ENCODE results near the gene OGG1.
"Not testable (repeated sequence)": the region's sequence is repeated elsewhere in the genome, so short reads cannot be mapped to it uniquely, and the experiment has no call there.

Gene OGG1

DNA sequence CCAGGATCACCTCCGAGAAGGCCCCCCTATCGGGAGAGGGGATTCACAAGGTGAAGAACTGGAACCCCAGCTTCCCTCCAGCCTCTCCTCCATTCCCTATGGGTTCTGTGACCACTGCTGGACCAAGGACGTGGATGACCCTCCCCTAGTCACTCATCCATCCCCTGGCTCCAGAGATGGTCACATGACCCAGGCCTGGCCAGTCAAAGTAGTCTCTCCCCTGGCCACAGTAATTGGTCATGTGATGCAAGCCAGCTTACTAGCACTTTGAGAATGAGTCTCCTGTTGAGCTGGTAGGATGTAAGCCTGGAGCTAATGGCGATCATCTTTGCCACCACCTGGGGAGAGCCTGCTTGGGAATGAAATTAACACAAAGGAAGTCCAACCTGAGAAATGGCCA, 16.1 kb downstream of the OGG1 start:
- DNase-seq (ENCODE audit: low read depth), result no peak

GRCh38 chr3:9767418-9767817, 17.7 kb downstream of the OGG1 start:
- DNase-seq (ENCODE audit: low read depth), result no peak

GRCh38 chr3:9768141-9768775, 18.5 kb downstream of the OGG1 start:
- DNase-seq (ENCODE audit: low read depth), result no peak

- no peak for DNase-seq (ENCODE audit: low read depth)
These were observed 19.3 kb downstream of the OGG1 start for GRCh38 chr3:9769012-9769411.

GRCh38 chr3:9769426-9770275, 19.9 kb downstream of the OGG1 start, which contains the start of gene CAMK1:
Gene CAMK1 (minus strand): TSS chr3:9769947. CDS start chr3:9767749, 2,198 bp downstream.
- DNase-seq (ENCODE audit: low read depth), result no peak

- DNase-seq (ENCODE audit: low read depth), result no peak
These were observed 20.6 kb downstream of the OGG1 start for GRCh38 chr3:9770276-9770812.

DNA sequence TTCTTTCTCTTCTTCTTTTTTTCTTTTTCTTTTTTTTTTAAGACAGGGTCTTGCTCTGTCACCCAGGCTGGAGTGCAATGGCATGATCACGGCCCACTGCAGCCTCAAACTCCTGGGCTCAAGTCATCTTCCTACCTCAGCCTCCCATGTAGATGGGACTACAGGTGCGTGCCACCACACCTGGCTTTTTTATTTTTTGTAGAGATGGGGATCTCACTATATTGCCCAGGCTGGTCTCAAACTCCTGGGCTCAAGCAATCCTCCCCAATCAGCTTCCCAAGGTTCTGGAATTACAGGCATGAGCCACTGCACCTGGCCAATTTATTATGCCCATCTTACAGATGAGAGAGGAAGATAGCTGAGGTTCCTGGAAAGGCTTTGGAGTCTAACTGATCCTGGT, 21.3 kb downstream of the OGG1 start:
- not testable (repeated sequence) for DNase-seq (ENCODE audit: low read depth)

DNA sequence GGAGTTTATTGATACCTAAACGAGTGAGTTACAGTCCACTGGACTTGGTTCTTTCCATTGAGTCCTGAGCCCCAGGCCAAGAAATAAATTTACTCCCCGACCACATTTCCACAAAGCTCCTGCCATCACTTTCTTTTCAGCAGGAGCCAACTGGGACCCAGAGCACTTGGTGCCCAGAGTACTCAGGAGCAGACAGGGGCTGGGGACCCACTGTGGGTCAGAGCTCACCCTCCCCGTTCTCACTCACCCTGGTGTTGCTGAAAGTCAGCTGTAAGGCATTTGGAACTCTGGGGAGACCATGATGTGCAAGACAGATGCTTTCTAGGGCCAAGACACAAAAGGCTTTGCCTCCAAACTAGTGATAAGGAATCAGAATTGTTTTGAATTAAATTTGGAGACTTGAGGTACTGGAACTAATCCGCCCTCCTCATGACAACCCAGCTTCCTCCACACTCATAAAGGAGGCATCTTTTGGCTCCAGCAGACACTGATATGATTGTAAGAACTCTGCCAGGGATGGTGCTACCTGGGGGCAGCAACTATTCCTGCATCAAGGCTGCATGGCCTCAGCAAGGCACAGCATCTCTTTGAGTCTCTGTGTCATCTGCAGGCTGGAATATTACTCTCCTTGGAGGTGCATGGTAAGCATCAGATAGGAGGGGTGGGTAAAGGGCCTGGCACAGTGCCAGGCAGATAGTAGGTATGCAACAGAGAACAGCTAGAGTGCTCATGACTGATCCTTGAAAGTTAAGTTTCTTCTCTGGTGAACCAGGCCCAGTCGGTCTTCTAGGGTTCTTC, 27.3 kb downstream of the OGG1 start:
- no peak for DNase-seq (ENCODE audit: low read depth)

DNA sequence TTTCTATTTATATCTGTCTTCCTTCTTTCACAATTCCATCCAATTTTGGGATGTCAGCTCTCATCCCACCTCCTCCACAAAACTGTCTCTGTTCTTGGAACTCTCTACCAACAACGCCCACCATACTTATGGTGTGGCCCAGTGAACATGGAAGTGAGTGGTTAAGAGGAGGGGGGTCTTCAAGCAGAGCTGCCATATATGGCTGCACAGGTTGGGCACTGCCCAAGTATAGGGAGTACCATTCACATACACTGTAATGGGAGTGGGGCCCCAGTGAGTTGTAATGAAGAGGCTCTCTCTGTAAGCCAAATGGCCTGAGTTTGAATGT, 27.9 kb downstream of the OGG1 start:
- DNase-seq (ENCODE audit: low read depth), result no peak

- DNase-seq (ENCODE audit: low read depth), result no peak
These were observed 28.7 kb downstream of the OGG1 start for GRCh38 chr3:9778143-9779074.

GRCh38 chr3:9779075-9779593, 29.4 kb downstream of the OGG1 start:
- DNase-seq (ENCODE audit: low read depth), result no peak

DNA sequence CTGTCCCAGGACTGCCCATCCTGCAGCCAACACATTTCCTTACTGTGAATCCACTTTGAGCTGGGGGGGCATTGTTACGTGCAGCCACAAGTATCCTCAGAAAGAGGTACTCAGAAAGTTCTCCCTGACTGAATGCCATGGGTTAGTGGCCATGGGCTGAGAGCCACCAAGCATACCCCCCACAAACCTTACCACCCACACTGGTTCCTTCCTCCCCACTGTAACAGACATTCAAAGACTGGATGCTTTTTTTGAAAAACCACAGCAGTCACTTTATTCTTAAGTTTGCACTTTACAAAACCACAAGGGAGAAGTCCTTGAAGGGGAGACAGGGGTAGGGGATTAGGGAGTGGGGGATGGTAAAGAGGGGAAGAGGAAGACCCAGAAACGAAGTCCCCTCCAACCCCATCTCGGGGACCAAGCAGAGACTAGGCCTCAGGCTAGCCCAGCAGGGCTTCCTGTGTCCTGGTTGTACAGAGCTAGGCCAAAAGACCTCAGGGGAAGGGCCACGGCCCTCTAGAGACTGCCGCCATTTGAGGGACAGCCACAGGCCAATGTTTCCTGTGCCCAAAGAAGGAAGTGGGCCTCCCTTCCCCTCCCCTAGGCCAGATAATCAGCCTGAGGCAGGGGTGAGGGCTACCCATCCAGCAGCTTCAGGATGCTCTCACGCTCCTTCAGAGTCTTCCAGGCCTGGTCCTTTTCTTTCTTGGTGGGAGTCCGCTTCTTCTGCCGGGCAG, 30.1 kb downstream of the OGG1 start:
- DNase-seq (ENCODE audit: low read depth), result no peak

DNA sequence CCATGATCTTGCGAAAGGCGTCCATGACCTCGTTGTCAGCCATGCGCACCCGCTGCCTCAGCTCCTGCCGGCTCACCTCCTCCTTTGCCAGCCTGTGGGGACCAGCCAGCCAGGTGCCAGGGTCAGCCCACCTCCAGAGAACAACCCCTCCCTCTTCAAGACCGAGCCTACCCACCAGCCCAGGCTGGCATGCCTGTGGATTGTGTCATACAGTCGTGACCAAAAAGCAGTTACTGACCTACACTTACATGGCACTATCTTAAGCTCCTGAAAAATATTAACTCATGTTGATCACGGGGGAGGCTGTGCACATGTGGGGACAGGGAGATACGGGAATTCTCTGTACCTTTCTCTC, 30.7 kb downstream of the OGG1 start:
- no peak for DNase-seq (ENCODE audit: low read depth)

DNA sequence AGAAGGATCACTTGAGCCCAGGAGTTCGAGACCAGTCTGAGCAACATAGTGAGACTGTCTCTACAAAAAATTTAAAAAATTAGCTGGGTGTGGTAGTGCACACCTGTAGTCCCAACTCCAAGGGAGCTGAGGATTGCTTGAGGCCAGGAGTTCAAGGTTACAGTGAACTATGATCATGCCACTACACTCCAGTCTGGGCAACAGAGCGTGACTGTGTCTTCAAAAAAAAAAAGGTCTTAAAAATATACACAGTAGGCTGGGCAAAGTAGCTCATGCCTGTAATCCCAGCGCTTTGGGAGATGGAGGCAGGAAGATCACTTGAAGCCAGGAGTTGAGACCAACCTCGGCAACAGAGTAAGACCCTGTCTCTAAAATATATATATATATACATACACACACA, 31.2 kb downstream of the OGG1 start:
- DNase-seq (ENCODE audit: low read depth), result no peak

- no peak for DNase-seq (ENCODE audit: low read depth)
These were observed 31.8 kb downstream of the OGG1 start for GRCh38 chr3:9781551-9781950.

- DNase-seq (ENCODE audit: low read depth), result no peak
These were observed 32.3 kb downstream of the OGG1 start for GRCh38 chr3:9781978-9782603.

GRCh38 chr3:9782770-9783169, 33.0 kb downstream of the OGG1 start:
- no peak for DNase-seq (ENCODE audit: low read depth)

- no peak for DNase-seq (ENCODE audit: low read depth)
These were observed 34.2 kb downstream of the OGG1 start for GRCh38 chr3:9783954-9784353.

GRCh38 chr3:9784965-9785364, 35.2 kb downstream of the OGG1 start:
- DNase-seq (ENCODE audit: low read depth), result no peak

DNA sequence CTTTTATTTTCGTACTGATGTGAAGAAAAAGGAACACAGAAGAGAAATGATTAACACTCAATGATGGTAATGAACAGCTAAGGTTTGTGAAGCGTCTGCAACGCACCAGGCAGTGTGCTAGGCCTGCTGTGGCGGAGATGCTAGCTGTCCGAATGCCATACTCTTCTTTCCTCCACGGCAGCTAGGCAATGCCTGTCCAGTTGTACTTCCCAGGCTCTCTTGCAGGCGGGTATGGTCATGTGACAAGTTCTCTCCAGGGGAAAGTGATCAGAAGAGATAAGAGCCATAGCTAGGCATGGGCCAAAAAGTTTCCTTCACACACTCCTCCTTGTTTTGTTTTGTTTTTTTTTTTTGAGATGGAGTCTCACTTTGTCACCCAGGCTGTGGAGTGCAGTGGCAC, 35.9 kb downstream of the OGG1 start:
- no peak for DNase-seq (ENCODE audit: low read depth)

Measured in stimulated activated CD8-positive, alpha-beta memory T cell treated with anti-CD3 and anti-CD28 coated beads, Interleukin-7, amount 100 ng/mL, for 24 hours (primary cell).